Measurements from ENCODE around the gene BATF. TPM values are rescaled to one million over a fixed set of nuclear protein-coding genes. Genes with fewer than 3 reads are reported as not detected.

The BATF gene
- total and polyA plus RNA-seq, 2 of the 8 experiments (the other 6 are each of a cell fraction or from before 2014, with no cell fraction given) = not detected

DNA sequence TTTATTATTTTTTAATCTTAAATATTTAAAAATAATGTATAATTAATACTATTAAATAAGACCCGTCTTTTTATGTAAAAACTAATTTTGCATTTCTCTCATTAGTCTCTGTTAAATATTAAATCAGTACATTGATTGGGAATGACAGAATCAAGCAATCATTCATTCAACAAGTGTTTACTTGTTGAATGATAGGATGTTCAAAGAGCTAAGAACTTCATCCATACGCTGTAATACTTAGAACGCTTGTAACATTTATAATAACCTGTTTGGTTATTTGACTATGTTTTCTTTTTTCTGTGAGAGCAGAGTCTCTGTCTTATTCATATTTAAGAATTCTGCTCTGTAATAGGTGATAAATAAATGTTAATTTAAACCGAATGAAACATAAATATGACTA, 2.9 kb upstream of the BATF start:
- no peak for FAIRE-seq
- WGBS, 2 experiments (ENCODE audit: extremely low coverage in 1 of 2, insufficient coverage in 1 of 2, insufficient read length in 1 of 2, insufficient replicate concordance in 2 of 2, low coverage in 1 of 2, low lambda C conversion rate in 2 of 2, missing lambda C conversion rate in 1 of 2) = 75% methylated on average over 4 of the region's 4 CpGs; no CpG with 5 or more reads in 1 of the 2 experiments
- CTCF ChIA-PET (ENCODE audit: partially characterized antibody) = interaction anchor here (0.6 to 11.7 kb wide), 30 partner anchors 9 to 1356 kb away, joined by 3 to 135 read pairs (median 4); no protein-coding TSS in a partner anchor
- TF ChIP-seq, protein P1, sequence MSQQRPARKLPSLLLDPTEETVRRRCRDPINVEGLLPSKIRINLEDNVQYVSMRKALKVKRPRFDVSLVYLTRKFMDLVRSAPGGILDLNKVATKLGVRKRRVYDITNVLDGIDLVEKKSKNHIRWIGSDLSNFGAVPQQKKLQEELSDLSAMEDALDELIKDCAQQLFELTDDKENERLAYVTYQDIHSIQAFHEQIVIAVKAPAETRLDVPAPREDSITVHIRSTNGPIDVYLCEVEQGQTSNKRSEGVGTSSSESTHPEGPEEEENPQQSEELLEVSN (IDR thresholded peaks at IDR 0.05) = no peak
- TF ChIP-seq GABPA (IDR thresholded peaks at IDR 0.05; ENCODE audit: borderline replicate concordance, insufficient read depth, low read length) (no peak), RBBP5 (IDR thresholded peaks at IDR 0.05; ENCODE audit: borderline replicate concordance, low read depth, low read length) (no peak), SP4 (IDR thresholded peaks at IDR 0.05; ENCODE audit: low read length) (no peak), TAF1 (IDR thresholded peaks at IDR 0.05; ENCODE audit: low read depth, low read length) (no peak), HDAC6 (IDR thresholded peaks at IDR 0.05; ENCODE audit: low read depth, low read length) (no peak), CEBPB (IDR thresholded peaks at IDR 0.05; ENCODE audit: low read depth, low read length) (no peak), YY1 (IDR thresholded peaks at IDR 0.05; ENCODE audit: low read depth, low read length) (no peak), MAFK (IDR thresholded peaks at IDR 0.05; ENCODE audit: low read depth, low read length) (no peak), SIX5 (IDR thresholded peaks at IDR 0.05; ENCODE audit: low read depth, low read length) (no peak), JUND (IDR thresholded peaks at IDR 0.05; ENCODE audit: low read length) (no peak), NANOG (IDR thresholded peaks at IDR 0.05; ENCODE audit: insufficient read depth, low read depth, low read length, poor library complexity, severe bottlenecking) (no peak), BACH1 (IDR thresholded peaks at IDR 0.05; ENCODE audit: low read length) (no peak)
- TF ChIP-seq, protein P2, sequence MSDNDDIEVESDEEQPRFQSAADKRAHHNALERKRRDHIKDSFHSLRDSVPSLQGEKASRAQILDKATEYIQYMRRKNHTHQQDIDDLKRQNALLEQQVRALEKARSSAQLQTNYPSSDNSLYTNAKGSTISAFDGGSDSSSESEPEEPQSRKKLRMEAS (IDR thresholded peaks at IDR 0.05) = no peak

More for the DNA sequence above, 2.9 kb upstream of the BATF start:
- Histone ChIP-seq H2BK20ac (ENCODE audit: low read length) (no peak overlapping the region), H3K27me3 (replicated peaks in 1 of 4; ENCODE audit: control insufficient read depth in 3 of 4, extremely low read depth in 1 of 4, insufficient read depth in 3 of 4, low read length in 3 of 4) (no peaks in the 10 kb centered on the region), H3K79me1 (ENCODE audit: low read depth, low read length) (no peaks in the 10 kb centered on the region), H2BK15ac (ENCODE audit: low read length) (no peak overlapping the region), H2BK120ac (replicated peaks; ENCODE audit: low read depth, low read length) (no peak overlapping the region), H2AK5ac (ENCODE audit: low read depth, low read length) (no peak overlapping the region), H3K4me1 (replicated peaks in 1 of 4; ENCODE audit: control insufficient read depth in 3 of 4, insufficient read depth in 4 of 4, low read length in 3 of 4) (peaks cover 0 to 4% (median 1%) of the 10 kb centered on the region in 4 experiments; a peak in 2 of 7 replicates), H3K36me3 (ENCODE audit: control insufficient read depth in 2 of 4, insufficient read depth in 4 of 4, low read length in 3 of 4) (no peaks in the 10 kb centered on the region), H3K4me3 (ENCODE audit: extremely low read depth in 1 of 4, insufficient read depth in 2 of 4, low read depth in 3 of 4, low read length in 4 of 4) (no peak overlapping the region), H2BK12ac (ENCODE audit: low read depth, low read length) (no peak overlapping the region), H3K9me3 (ENCODE audit: insufficient read depth in 2 of 2, low read depth in 1 of 2, low read length in 1 of 2) (no peaks in the 10 kb centered on the region), H4K5ac (ENCODE audit: insufficient read length, low read depth, low read length) (no peak overlapping the region), H3K23ac (ENCODE audit: insufficient read length) (no peak overlapping the region), H3K27ac (ENCODE audit: low read depth, low read length) (no peak overlapping the region), H3K4ac (replicated peaks; ENCODE audit: insufficient read length, low read depth, low read length) (no peak overlapping the region), H4K8ac (ENCODE audit: extremely low read depth, insufficient read depth, low read length) (no peak overlapping the region), H3K14ac (ENCODE audit: insufficient read length) (no peak overlapping the region), H4K91ac (replicated peaks; ENCODE audit: insufficient read length, low read length) (no peak overlapping the region), H3K56ac (replicated peaks; ENCODE audit: insufficient read length, low read depth, low read length) (no peak overlapping the region), H2BK5ac (ENCODE audit: low read depth, low read length) (no peak overlapping the region), H3K9ac (replicated peaks in 1 of 4; ENCODE audit: extremely low read depth in 1 of 4, low read depth in 3 of 4, low read length in 3 of 4) (no peak overlapping the region), H2AFZ (ENCODE audit: low read length) (no peak overlapping the region), H3K18ac (ENCODE audit: extremely low read depth, low read length) (no peak overlapping the region), H3K4me2 (ENCODE audit: insufficient read depth in 1 of 2, low read depth in 2 of 2, low read length in 2 of 2) (no peak overlapping the region), H4K20me1 (replicated peaks in 1 of 2; ENCODE audit: control insufficient read depth in 1 of 2, insufficient read depth in 2 of 2, low read length in 2 of 2) (no peaks in the 10 kb centered on the region), H3K79me2 (ENCODE audit: control insufficient read depth in 1 of 2, insufficient read depth in 2 of 2, low read length in 2 of 2) (no peaks in the 10 kb centered on the region), H3K23me2 (ENCODE audit: low read depth, low read length) (no peaks in the 10 kb centered on the region)
- DNase-seq (ENCODE audit: low read depth in 1 of 2, low spot score in 2 of 2) = no peak
- POLR2A ChIA-PET (ENCODE audit: partially characterized antibody) = no interaction called here

Measured in H1 (cell line).